Naive thymus-derived CD8-positive, alpha-beta T cell (primary cell): ENCODE results near the gene ELAVL4. TPM values are rescaled to one million over a fixed set of nuclear protein-coding genes. Genes with fewer than 3 reads are reported as not detected.

Source experiments
- ATAC-seq, 2 donors: fragments of 150-1000 bp; cut with Tn5 transposase in 1 of 2; sonication (Bioruptor Pico), chemical (Tn5 transposase) in 1 of 2; 1 replicate in 1 of 2; 2 replicates in 1 of 2; pipeline ENCODE4 v1.10.0; 2021; ENCODE audit warnings: mild to moderate bottlenecking in 2 of 2, moderate library complexity in 2 of 2
- POLR2A ChIA-PET: fragments of 350-600 bp; sonication (Branson Sonifier 250); formaldehyde crosslinking; loops from one replicate; lab custom pipeline; 2021; ENCODE audit warnings: antibody characterized with exemption; lab: Charles Lee
- DNase-seq, 10 donors: peaks; one replicate each; pipeline versions ENCODE4 v3.0.0 to v3.0.0-alpha.2; 2020 to 2022
- H3K27ac Mint-ChIP-seq, 10 donors: one replicate each; pipeline ENCODE4 v1.8.0; 2020 to 2022; ENCODE audit warnings: mild to moderate bottlenecking in 10 of 10, mixed read lengths in 10 of 10, moderate library complexity in 4 of 10, inconsistent platforms in 1 of 10
- H3K27me3 Mint-ChIP-seq, 5 donors: one replicate each; pipeline ENCODE4 v1.8.0; 2021 to 2022; ENCODE audit warnings: mixed read lengths in 5 of 5
- H3K36me3 Mint-ChIP-seq, 3 donors: one replicate each; pipeline ENCODE4 v1.8.0; 2020 to 2022; ENCODE audit warnings: mixed read lengths in 3 of 3, mild to moderate bottlenecking in 2 of 3, inconsistent platforms in 1 of 3
- H3K4me1 Mint-ChIP-seq, 4 donors: one replicate each; pipeline ENCODE4 v1.8.0; 2021 to 2022; ENCODE audit warnings: mixed read lengths in 4 of 4
- H3K4me3 Mint-ChIP-seq, 10 donors: one replicate each; pipeline ENCODE4 v1.8.0; 2020 to 2022; ENCODE audit warnings: mild to moderate bottlenecking in 10 of 10, mixed read lengths in 10 of 10, moderate library complexity in 6 of 10, inconsistent platforms in 1 of 10
- H3K9me3 Mint-ChIP-seq, 9 donors: one replicate each; pipeline ENCODE4 v1.8.0; 2020 to 2022; ENCODE audit warnings: mixed read lengths in 9 of 9, mild to moderate bottlenecking in 3 of 9, inconsistent platforms in 1 of 9, moderate library complexity in 1 of 9
- polyA plus RNA-seq, 3 donors: library from polyadenylated mRNA; unstranded; fragments of 300-500 nt; fragmentation: Illumina TruSeq; gene quantifications; one replicate each; pipeline ENCODE4 v1.2.3, GENCODE V29; 2021
- total RNA-seq, 8 experiments: library from RNA in 2 of 8; stranded (reverse) in 2 of 8; gene quantifications; one replicate each; pipeline ENCODE4 v1.2.3 and lab custom pipeline; 2021 to 2026

ELAVL4 gene
- total and polyA plus RNA-seq, 5 experiments from 2014 or later = not detected

- no peak for ATAC-seq
- H3K27me3 Mint-ChIP-seq = peaks cover 11 to 41% (median 19%) of the 10 kb centered on the region in 5 donors
- POLR2A ChIA-PET = no interaction called here
Observed at GRCh38 chr1:50103615-50104081, 5.1 kb upstream of the ELAVL4 start.

DNA sequence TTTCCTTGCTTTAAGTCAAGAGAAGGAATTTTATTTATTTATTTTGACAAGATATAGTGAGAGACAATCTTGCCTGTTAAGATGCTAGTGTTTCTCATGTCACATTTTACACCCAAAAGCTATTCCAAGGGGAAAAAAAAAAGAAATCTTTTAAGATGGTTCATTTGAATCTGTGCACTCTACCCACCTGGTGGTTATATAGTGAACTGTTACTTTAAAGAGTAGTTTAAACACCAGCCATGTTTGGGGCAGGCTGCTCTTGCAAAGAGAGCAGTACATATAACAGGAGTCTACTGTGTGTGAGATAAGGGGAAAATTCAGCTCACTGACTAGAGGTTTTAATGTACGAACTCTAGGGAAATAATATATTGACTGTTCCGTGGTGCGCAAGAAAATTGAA is 3.3 kb upstream of the ELAVL4 start:
- Mint-ChIP-seq H3K27me3 (peaks cover 19 to 59% (median 31%) of the 10 kb centered on the region in 5 donors), H3K4me3 (no peak overlapping the region), H3K27ac (no peak overlapping the region), H3K36me3 (no peaks in the 10 kb centered on the region), H3K4me1 (peaks cover 7 to 15% (median 15%) of the 10 kb centered on the region in 4 donors), H3K9me3 (peaks cover 0 to 7% (median 0%) of the 10 kb centered on the region in 9 donors)
- no peak for DNase-seq
- no peak for ATAC-seq
- POLR2A ChIA-PET = no interaction called here

More at GRCh38 chr1:50103615-50104081, 5.1 kb upstream of the ELAVL4 start:
- Mint-ChIP-seq H3K36me3 (no peaks in the 10 kb centered on the region), H3K4me1 (no peaks in the 10 kb centered on the region), H3K4me3 (no peak overlapping the region), H3K9me3 (peaks cover 0 to 7% (median 0%) of the 10 kb centered on the region in 9 donors), H3K27ac (no peak overlapping the region)
- DNase-seq = no peak

GRCh38 chr1:50106095-50106761 is 2.5 kb upstream of the ELAVL4 start:
- H3K36me3 Mint-ChIP-seq = no peaks in the 10 kb centered on the region
- peaks cover 24 to 67% (median 31%) of the 10 kb centered on the region in 5 donors for H3K27me3 Mint-ChIP-seq
- peak overlapping the region in 1 of 10 donors; percentile 21 for H3K27ac Mint-ChIP-seq
- no peak overlapping the region for H3K4me3 Mint-ChIP-seq
- peaks cover 0 to 2% (median 0%) of the 10 kb centered on the region in 9 donors for H3K9me3 Mint-ChIP-seq
- DNase-seq (no peak), ATAC-seq (no peak)
- POLR2A ChIA-PET = no interaction called here
- H3K4me1 Mint-ChIP-seq = peaks cover 9 to 23% (median 22%) of the 10 kb centered on the region in 4 donors

DNA sequence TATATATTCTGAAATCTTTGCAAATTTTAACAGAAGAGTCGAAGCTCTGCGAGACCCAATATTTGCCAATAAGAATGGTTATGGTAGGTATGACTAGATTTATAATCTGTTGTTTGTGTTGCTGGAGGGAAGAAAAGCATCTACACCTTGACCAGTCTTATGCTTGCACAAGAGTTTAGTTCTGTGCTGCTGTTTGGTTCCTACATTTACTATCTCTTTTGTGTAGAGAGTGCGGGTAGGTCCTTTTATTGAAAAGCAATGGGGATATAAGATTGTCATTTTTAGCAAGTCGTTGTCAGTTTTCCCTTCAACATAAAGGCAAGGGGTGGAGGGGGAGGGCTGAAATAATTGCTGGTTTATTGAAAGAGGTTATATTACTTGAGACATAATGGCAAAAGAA is 396 bp downstream of the ELAVL4 start:
- Mint-ChIP-seq H3K27ac (no peak overlapping the region), H3K9me3 (peaks cover 0 to 3% (median 0%) of the 10 kb centered on the region in 9 donors), H3K27me3 (peaks cover 29 to 78% (median 39%) of the 10 kb centered on the region in 5 donors)

GRCh38 chr1:50109647-50110075 is 941 bp downstream of the ELAVL4 start:
- peaks cover 33 to 78% (median 40%) of the 10 kb centered on the region in 5 donors for H3K27me3 Mint-ChIP-seq
- peaks cover 0 to 2% (median 0%) of the 10 kb centered on the region in 9 donors for H3K9me3 Mint-ChIP-seq
- ATAC-seq (peak; percentile 69 to 78), DNase-seq (peak in 4 of 10 donors; percentile 7 to 48 (median 20))
- H3K27ac Mint-ChIP-seq = peak overlapping the region in 3 of 10 donors; percentile 30 to 81 (median 40)
- peaks cover 9 to 23% (median 22%) of the 10 kb centered on the region in 4 donors for H3K4me1 Mint-ChIP-seq
- H3K36me3 Mint-ChIP-seq = no peaks in the 10 kb centered on the region
- POLR2A ChIA-PET = no interaction called here
- H3K4me3 Mint-ChIP-seq = peak overlapping the region; percentile 59 to 84 (median 72)

More for the DNA sequence above, 396 bp downstream of the ELAVL4 start:
- Mint-ChIP-seq H3K4me3 (peak overlapping the region in 8 of 10 donors; percentile 59 to 84 (median 73)), H3K36me3 (no peaks in the 10 kb centered on the region), H3K4me1 (peaks cover 9 to 23% (median 22%) of the 10 kb centered on the region in 4 donors)
- ATAC-seq (no peak), DNase-seq (no peak)
- POLR2A ChIA-PET = no interaction called here

GRCh38 chr1:50110151-50110550 is 1.4 kb downstream of the ELAVL4 start:
- peak overlapping the region in 1 of 10 donors; percentile 18 for H3K27ac Mint-ChIP-seq
- peak in 1 of 2 donors; percentile 10 for ATAC-seq
- POLR2A ChIA-PET = no interaction called here
- peaks cover 9 to 23% (median 22%) of the 10 kb centered on the region in 4 donors for H3K4me1 Mint-ChIP-seq
- peaks cover 0 to 2% (median 0%) of the 10 kb centered on the region in 9 donors for H3K9me3 Mint-ChIP-seq
- DNase-seq = no peak
- no peaks in the 10 kb centered on the region for H3K36me3 Mint-ChIP-seq
- peaks cover 35 to 74% (median 41%) of the 10 kb centered on the region in 5 donors for H3K27me3 Mint-ChIP-seq
- H3K4me3 Mint-ChIP-seq = peak overlapping the region; percentile 58 to 84 (median 70)

GRCh38 chr1:50110656-50111055 is 1.9 kb downstream of the ELAVL4 start:
- ATAC-seq = no peak
- H3K4me3 Mint-ChIP-seq = peak overlapping the region in 9 of 10 donors; percentile 59 to 84 (median 70)
- H3K27me3 Mint-ChIP-seq = peaks cover 31 to 69% (median 41%) of the 10 kb centered on the region in 5 donors
- peaks cover 9 to 23% (median 22%) of the 10 kb centered on the region in 4 donors for H3K4me1 Mint-ChIP-seq
- DNase-seq = no peak
- no peaks in the 10 kb centered on the region for H3K36me3 Mint-ChIP-seq
- POLR2A ChIA-PET = no interaction called here
- H3K9me3 Mint-ChIP-seq = peaks cover 0 to 2% (median 0%) of the 10 kb centered on the region in 9 donors
- H3K27ac Mint-ChIP-seq = peak overlapping the region in 1 of 10 donors; percentile 20

DNA sequence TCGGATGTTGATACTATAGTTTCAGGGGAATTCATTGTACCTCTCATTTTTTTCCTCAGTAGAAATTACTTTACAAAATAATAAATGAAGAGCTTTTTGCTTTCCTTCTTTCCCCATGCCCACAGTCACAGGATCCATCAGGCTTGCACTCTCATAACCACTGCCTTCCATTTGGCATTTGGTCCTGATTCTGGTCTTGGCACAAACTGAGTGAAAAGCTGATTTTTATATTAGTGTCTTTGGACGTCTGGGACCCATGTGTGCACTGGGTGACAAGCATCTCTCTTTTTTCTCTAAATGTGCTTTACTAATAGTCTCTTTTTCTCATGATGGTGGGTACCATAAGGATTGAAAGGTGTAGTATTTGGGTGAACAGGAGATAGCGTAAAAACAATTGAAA is 2.8 kb downstream of the ELAVL4 start:
- Mint-ChIP-seq H3K36me3 (no peaks in the 10 kb centered on the region), H3K27me3 (peaks cover 27 to 60% (median 38%) of the 10 kb centered on the region in 5 donors), H3K9me3 (peaks cover 0 to 2% (median 0%) of the 10 kb centered on the region in 9 donors), H3K4me1 (peaks cover 9 to 23% (median 22%) of the 10 kb centered on the region in 4 donors), H3K27ac (no peak overlapping the region), H3K4me3 (peak overlapping the region in 1 of 10 donors; percentile 76)
- no peak for DNase-seq
- POLR2A ChIA-PET = no interaction called here
- no peak for ATAC-seq

- POLR2A ChIA-PET = no interaction called here
- no peaks in the 10 kb centered on the region for H3K36me3 Mint-ChIP-seq
- H3K4me3 Mint-ChIP-seq = no peak overlapping the region
- DNase-seq (no peak), ATAC-seq (no peak)
- peaks cover 0 to 2% (median 0%) of the 10 kb centered on the region in 9 donors for H3K9me3 Mint-ChIP-seq
- H3K27me3 Mint-ChIP-seq = peaks cover 26 to 59% (median 38%) of the 10 kb centered on the region in 5 donors
- H3K4me1 Mint-ChIP-seq = peaks cover 9 to 23% (median 22%) of the 10 kb centered on the region in 4 donors
- no peak overlapping the region for H3K27ac Mint-ChIP-seq
Observed at GRCh38 chr1:50112193-50112592, 3.5 kb downstream of the ELAVL4 start.

- DNase-seq (no peak), ATAC-seq (no peak)
- peaks cover 0 to 2% (median 0%) of the 10 kb centered on the region in 3 donors for H3K36me3 Mint-ChIP-seq
- H3K27me3 Mint-ChIP-seq = peaks cover 4 to 22% (median 8%) of the 10 kb centered on the region in 5 donors
- no peak overlapping the region for H3K4me3 Mint-ChIP-seq
- H3K4me1 Mint-ChIP-seq = no peaks in the 10 kb centered on the region
- no peak overlapping the region for H3K27ac Mint-ChIP-seq
- POLR2A ChIA-PET = no interaction called here
- peaks cover 0 to 3% (median 0%) of the 10 kb centered on the region in 9 donors for H3K9me3 Mint-ChIP-seq
Observed at GRCh38 chr1:50123071-50123470, 14.4 kb downstream of the ELAVL4 start.

DNA sequence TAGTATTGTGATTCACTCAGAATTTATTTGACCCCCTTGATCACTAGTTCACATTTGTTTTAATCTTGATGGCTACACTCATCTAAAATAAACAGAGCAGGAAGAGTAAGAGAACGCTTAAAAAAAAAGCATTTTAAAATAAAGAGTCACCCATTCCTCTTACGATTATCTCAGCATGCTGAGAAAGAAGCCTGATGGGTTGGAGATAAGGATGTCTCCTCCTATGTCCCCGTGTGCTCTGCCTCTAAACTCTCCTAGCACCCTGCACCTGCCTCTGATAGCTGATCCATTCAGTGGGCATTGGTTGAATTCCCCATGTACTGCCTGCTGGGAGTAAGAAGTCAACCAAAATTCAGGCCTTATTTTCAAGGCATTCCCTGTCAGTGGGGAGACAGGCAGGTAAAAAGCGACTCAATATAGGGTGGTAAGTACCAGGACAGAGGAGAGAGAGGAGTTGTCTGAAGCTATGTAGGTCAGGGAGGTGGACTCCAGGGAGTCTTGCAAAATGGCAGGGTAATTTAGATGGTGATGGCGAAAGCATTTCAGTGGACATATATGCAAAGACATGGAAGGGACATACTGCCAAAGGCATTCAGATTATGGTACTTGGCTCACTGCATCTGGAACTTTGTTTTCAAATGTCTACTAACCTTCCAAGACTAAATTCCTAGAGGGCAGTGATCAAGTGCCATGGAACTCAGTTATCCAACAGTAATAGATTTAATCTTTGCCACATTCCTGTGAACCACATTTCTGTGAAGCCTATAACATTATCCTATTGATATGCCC is 18.4 kb downstream of the ELAVL4 start:
- peaks cover 0 to 2% (median 0%) of the 10 kb centered on the region in 3 donors for H3K36me3 Mint-ChIP-seq
- ATAC-seq (no peak), DNase-seq (no peak)
- POLR2A ChIA-PET = no interaction called here
- H3K4me3 Mint-ChIP-seq = no peak overlapping the region
- H3K27me3 Mint-ChIP-seq = peaks cover 0 to 13% (median 5%) of the 10 kb centered on the region in 5 donors
- no peaks in the 10 kb centered on the region for H3K4me1 Mint-ChIP-seq
- H3K27ac Mint-ChIP-seq = no peak overlapping the region
- peaks cover 0 to 3% (median 0%) of the 10 kb centered on the region in 9 donors for H3K9me3 Mint-ChIP-seq

GRCh38 chr1:50129201-50129600 is 20.5 kb downstream of the ELAVL4 start:
- Mint-ChIP-seq H3K4me1 (no peaks in the 10 kb centered on the region), H3K27me3 (peaks cover 0 to 13% (median 5%) of the 10 kb centered on the region in 5 donors), H3K27ac (no peak overlapping the region), H3K4me3 (no peak overlapping the region), H3K9me3 (no peaks in the 10 kb centered on the region), H3K36me3 (peaks cover 0 to 2% (median 0%) of the 10 kb centered on the region in 3 donors)
- ATAC-seq (no peak), DNase-seq (no peak)
- POLR2A ChIA-PET = no interaction called here
